Gastrocnemius medialis (tissue), 4 donors: ENCODE data around the gene IDS.
"Not testable (repeated sequence)": the region's sequence is repeated elsewhere in the genome, so short reads cannot be mapped to it uniquely, and the experiment has no call there.

ENCODE experiments used
- CTCF ChIP-seq, 5 experiments: fragments of 450-650 bp in 3 of 5; fragments of 200-600 bp in 2 of 5; sonication (generic) in 2 of 5; IDR thresholded peaks in 4 of 5; conservative IDR thresholded peaks in 1 of 5; 1 replicate in 4 of 5; 2 replicates in 1 of 5; pipeline ENCODE4 v1.5.1; 2016 to 2019; ENCODE audit warnings: antibody characterized with exemption in 5 of 5, mild to moderate bottlenecking in 3 of 5, moderate library complexity in 3 of 5
- POLR2A ChIP-seq, 2 donors: fragments of 450-650 bp; IDR thresholded peaks; one replicate each; pipeline ENCODE4 v1.6.1; 2017; ENCODE audit warnings: antibody characterized with exemption in 2 of 2, mild to moderate bottlenecking in 2 of 2, moderate library complexity in 2 of 2

- not testable (repeated sequence) for TF ChIP-seq CTCF (IDR thresholded peaks at IDR 0.05 in 4 of 5, conservative IDR thresholded peaks at IDR 0.05 in 1 of 5); POLR2A (IDR thresholded peaks at IDR 0.05)
Measured at GRCh38 chrX:149532868-149533267, 27.8 kb upstream of the IDS start.
